Panc1 (cell line): Measurements from ENCODE around the gene ZNF189. TPM values are rescaled to one million over a fixed set of nuclear protein-coding genes. Genes with fewer than 3 reads are reported as not detected.

ENCODE experiments used
- ATAC-seq: fragments of 200-7000 bp; cut with Tn5 transposase; 2 replicates; pipeline ENCODE4 v1.9.1; 2020; ENCODE audit warnings: mild to moderate bottlenecking, moderate library complexity
- BruUV-seq: library from RNA; stranded (reverse); fragments of 400-500 nt; replicated peaks from 2 replicates; lab custom pipeline; 2021; lab: Mats Ljungman, UMichigan
- CTCF ChIA-PET: fragments of 300-600 bp; sonication (Branson Sonifier 250); formaldehyde crosslinking; loops from one replicate; lab custom pipeline; 2022; ENCODE audit warnings: antibody characterized with exemption; lab: Charles Lee
- POLR2A ChIA-PET: fragments of 300-600 bp; sonication (Branson Sonifier 250); formaldehyde crosslinking; loops from one replicate; lab custom pipeline; 2022; ENCODE audit warnings: antibody characterized with exemption; lab: Charles Lee
- DNase-seq: peaks from one replicate; pipeline ENCODE4 v3.0.0-alpha.2; 2010; ENCODE audit warnings: low read depth, low spot score
- H3K27ac ChIP-seq: 2 replicates; pipeline ENCODE4 v1.5.1; 2011; ENCODE audit warnings: mild to moderate bottlenecking, low read length, inconsistent platforms
- H3K27me3 ChIP-seq: fragments of 200-500 bp; sonication (Bioruptor generic); 2 replicates; pipeline ENCODE4 v1.6.0; 2014; ENCODE audit warnings: low read length, inconsistent platforms; ENCODE audit not compliant: control insufficient read depth, insufficient read depth
- H3K36me3 ChIP-seq: fragments of 200-500 bp; sonication (Bioruptor generic); 2 replicates; pipeline ENCODE4 v1.5.1; 2014; ENCODE audit warnings: inconsistent platforms, mild to moderate bottlenecking, low read length, moderate library complexity; ENCODE audit not compliant: control insufficient read depth, insufficient read depth
- H3K4me1 ChIP-seq: 2 replicates; pipeline ENCODE4 v1.5.1; 2011; ENCODE audit warnings: inconsistent platforms, mild to moderate bottlenecking, low read length, moderate library complexity; ENCODE audit not compliant: control insufficient read depth, insufficient read depth
- H3K4me3 ChIP-seq, 2 experiments: 2 replicates each; pipeline ENCODE4 v1.5.1; 2011 to 2012; ENCODE audit warnings: low read depth in 2 of 2, low read length in 2 of 2, mild to moderate bottlenecking in 2 of 2, inconsistent platforms in 1 of 2, moderate library complexity in 1 of 2
- H3K9me3 ChIP-seq: fragments of 200-500 bp; sonication (Bioruptor generic); 2 replicates; pipeline ENCODE4 v1.5.1; 2014; ENCODE audit warnings: low read depth, mild to moderate bottlenecking, inconsistent platforms, low read length, moderate library complexity; ENCODE audit not compliant: control insufficient read depth, insufficient read depth
- CTCF ChIP-seq: fragments of 450-650 bp; IDR thresholded peaks from 2 replicates; pipeline ENCODE4 v1.5.1; 2017; ENCODE audit warnings: mild to moderate bottlenecking
- POLR2AphosphoS5 ChIP-seq: IDR thresholded peaks from 2 replicates; pipeline ENCODE4 v1.6.1; 2012; ENCODE audit warnings: mild to moderate bottlenecking, low read depth, low read length, moderate library complexity
- SIN3A ChIP-seq: IDR thresholded peaks from 2 replicates; pipeline ENCODE4 v1.6.1; 2012; ENCODE audit warnings: low read depth, mild to moderate bottlenecking, low read length, moderate library complexity, borderline replicate concordance; ENCODE audit not compliant: insufficient read depth
- TCF7L2 ChIP-seq: IDR thresholded peaks from 2 replicates; pipeline ENCODE4 v1.6.1; 2011; ENCODE audit warnings: mild to moderate bottlenecking, low read depth, low read length, inconsistent platforms
- in situ Hi-C: cut with HindIII; loops from 2 replicates; pipeline ENCODE4 v1.10.0; 2016; ENCODE audit warnings: low sequenced_read_pairs, low pct_unique_long_range_greater_than_20kb
- intact Hi-C: fragments of 100-400 bp; cut with micrococcal nuclease; formaldehyde crosslinking; loops from one replicate; pipeline ENCODE4 v1.10.0; 2022; ENCODE audit not compliant: unreplicated experiment
- total RNA-seq: library from RNA; stranded (reverse); gene quantifications from one replicate; pipeline ENCODE4 v1.2.1, GENCODE V29; 2021; ENCODE audit not compliant: unreplicated experiment
- TF ChIP-seq, protein P1 (sequence below), 2 experiments: IDR thresholded peaks; 2 replicates each; pipeline ENCODE4 v1.6.1; 2011 to 2012; ENCODE audit warnings: low read depth in 2 of 2, control low read depth in 1 of 2, low read length in 1 of 2, mild to moderate bottlenecking in 1 of 2, moderate library complexity in 1 of 2; ENCODE audit not compliant: insufficient read depth in 1 of 2

Gene ZNF189
- total RNA-seq, 1 experiment from 2014 or later, result 7.0 TPM

DNA sequence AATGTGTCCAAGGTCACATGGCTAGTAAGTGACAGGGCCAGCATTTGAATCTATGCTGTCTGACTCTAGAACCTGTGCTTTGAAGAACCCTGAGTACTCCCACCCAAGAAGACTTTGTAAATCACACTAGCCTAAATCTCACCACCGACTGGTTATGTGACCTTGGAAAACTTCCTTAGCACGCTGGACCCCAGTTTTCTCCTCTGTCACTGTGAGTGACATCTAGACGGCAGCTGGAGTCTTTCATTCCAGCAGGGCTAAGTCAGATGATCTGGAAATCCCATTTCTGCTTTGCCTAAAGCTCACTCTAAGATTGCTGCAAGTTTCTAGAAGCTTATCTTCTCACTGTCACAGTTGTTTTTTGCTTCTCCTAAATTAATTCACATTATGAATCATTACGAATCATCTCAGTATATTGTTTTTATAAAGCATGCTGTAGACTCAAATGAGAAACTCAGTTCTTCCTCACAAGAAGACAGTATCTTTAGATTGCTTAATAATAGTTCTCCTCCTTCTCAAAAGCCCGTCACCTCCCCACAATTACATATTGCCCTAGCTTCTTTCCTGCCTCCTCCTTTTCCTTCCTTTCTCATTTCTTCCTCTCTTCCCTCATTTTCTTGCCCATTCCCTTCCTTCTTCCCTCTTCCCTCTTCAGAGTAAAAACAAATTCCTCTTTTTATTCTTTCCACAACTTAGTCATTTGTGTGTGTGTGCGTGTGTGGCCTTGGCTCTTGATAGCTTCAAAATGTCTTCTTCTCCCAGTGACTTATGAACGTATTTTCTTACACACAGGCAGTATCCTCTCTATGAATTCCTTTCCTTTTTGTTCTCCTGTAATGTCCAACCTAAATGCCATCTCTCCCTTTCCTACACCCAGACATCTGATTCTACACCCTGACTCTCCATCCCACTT, 20.1 kb downstream of the ZNF189 start:
- POLR2A ChIA-PET, result no interaction called here

GRCh38 chr9:101419863-101420262, 21.2 kb downstream of the ZNF189 start:
- Histone ChIP-seq H3K4me3 (no peak overlapping the region), H3K9me3 (no peaks in the 10 kb centered on the region), H3K4me1 (no peaks in the 10 kb centered on the region), H3K36me3 (no peaks in the 10 kb centered on the region), H3K27ac (no peak overlapping the region), H3K27me3 (peaks cover 13% of the 10 kb centered on the region)
- intact Hi-C loops, result no loop called here
- CTCF ChIA-PET, result no interaction called here
- no TSS peak for BruUV-seq
- no peak for ATAC-seq
- DNase-seq, result no peak
- TF ChIP-seq SIN3A (no peak), TCF7L2 (no peak), CTCF (no peak), POLR2AphosphoS5 (no peak)
- TF ChIP-seq, protein P1, sequence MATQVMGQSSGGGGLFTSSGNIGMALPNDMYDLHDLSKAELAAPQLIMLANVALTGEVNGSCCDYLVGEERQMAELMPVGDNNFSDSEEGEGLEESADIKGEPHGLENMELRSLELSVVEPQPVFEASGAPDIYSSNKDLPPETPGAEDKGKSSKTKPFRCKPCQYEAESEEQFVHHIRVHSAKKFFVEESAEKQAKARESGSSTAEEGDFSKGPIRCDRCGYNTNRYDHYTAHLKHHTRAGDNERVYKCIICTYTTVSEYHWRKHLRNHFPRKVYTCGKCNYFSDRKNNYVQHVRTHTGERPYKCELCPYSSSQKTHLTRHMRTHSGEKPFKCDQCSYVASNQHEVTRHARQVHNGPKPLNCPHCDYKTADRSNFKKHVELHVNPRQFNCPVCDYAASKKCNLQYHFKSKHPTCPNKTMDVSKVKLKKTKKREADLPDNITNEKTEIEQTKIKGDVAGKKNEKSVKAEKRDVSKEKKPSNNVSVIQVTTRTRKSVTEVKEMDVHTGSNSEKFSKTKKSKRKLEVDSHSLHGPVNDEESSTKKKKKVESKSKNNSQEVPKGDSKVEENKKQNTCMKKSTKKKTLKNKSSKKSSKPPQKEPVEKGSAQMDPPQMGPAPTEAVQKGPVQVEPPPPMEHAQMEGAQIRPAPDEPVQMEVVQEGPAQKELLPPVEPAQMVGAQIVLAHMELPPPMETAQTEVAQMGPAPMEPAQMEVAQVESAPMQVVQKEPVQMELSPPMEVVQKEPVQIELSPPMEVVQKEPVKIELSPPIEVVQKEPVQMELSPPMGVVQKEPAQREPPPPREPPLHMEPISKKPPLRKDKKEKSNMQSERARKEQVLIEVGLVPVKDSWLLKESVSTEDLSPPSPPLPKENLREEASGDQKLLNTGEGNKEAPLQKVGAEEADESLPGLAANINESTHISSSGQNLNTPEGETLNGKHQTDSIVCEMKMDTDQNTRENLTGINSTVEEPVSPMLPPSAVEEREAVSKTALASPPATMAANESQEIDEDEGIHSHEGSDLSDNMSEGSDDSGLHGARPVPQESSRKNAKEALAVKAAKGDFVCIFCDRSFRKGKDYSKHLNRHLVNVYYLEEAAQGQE (IDR thresholded peaks at IDR 0.05; ENCODE audit: insufficient read depth in 1 of 2, low read depth in 2 of 2, low read length in 1 of 2), result no peak
- POLR2A ChIA-PET, result no interaction called here
- in situ Hi-C loops, result no loop called here

More for the DNA sequence above, 20.1 kb downstream of the ZNF189 start:
- H3K4me3 ChIP-seq, result no peak overlapping the region
- DNase-seq, result no peak
- no peak for ATAC-seq
- intact Hi-C loops, result no loop called here
- peaks cover 13% of the 10 kb centered on the region for H3K27me3 ChIP-seq
- no peaks in the 10 kb centered on the region for H3K9me3 ChIP-seq
- CTCF ChIA-PET, result no interaction called here
- no peaks in the 10 kb centered on the region for H3K4me1 ChIP-seq
- no TSS peak for BruUV-seq
- in situ Hi-C loops, result no loop called here
- TF ChIP-seq, protein P1 (IDR thresholded peaks at IDR 0.05; ENCODE audit: insufficient read depth in 1 of 2, low read depth in 2 of 2, low read length in 1 of 2), result no peak
- TF ChIP-seq TCF7L2, result no peak
- no peak for TF ChIP-seq POLR2AphosphoS5
- no peak for TF ChIP-seq CTCF
- no peak for TF ChIP-seq SIN3A
- H3K36me3 ChIP-seq, result no peaks in the 10 kb centered on the region
- no peak overlapping the region for H3K27ac ChIP-seq
